HepG2 (cell line): ENCODE data around the gene GLRX5. TPM values are rescaled to one million over a fixed set of nuclear protein-coding genes. Genes with fewer than 3 reads are reported as not detected.
A peak's percentile ranks its signal among the peaks of the same experiment; 100 is the strongest.

Experiments used
- ARID2 ChIP-seq: sonication (generic); formaldehyde crosslinking; IDR thresholded peaks from 2 replicates; pipeline ENCODE4 v1.8.1; 2022; ENCODE audit warnings: mild to moderate bottlenecking, missing genetic modification reagents, borderline replicate concordance
- CBX2 ChIP-seq, 2 experiments: fragments of 200-600 bp in 1 of 2; sonication (generic); formaldehyde crosslinking in 1 of 2; IDR thresholded peaks; 2 replicates each; pipeline versions ENCODE4 v1.7.0 to v1.8.1; 2018 to 2022; ENCODE audit warnings: low read depth in 2 of 2, low read length in 1 of 2, mild to moderate bottlenecking in 1 of 2, missing genetic modification reagents in 1 of 2
- DBP ChIP-seq: sonication (generic); formaldehyde crosslinking; IDR thresholded peaks from 2 replicates; pipeline ENCODE4 v1.4.0; 2020; ENCODE audit warnings: missing genetic modification reagents; ENCODE audit errors: not compliant biosample characterization
- EHMT2 ChIP-seq: fragments of 200-600 bp; sonication (generic); IDR thresholded peaks from 2 replicates; pipeline ENCODE4 v1.7.0; 2017; ENCODE audit warnings: antibody characterized with exemption, low read depth, low read length, borderline replicate concordance
- KMT2B ChIP-seq: IDR thresholded peaks from 2 replicates; pipeline ENCODE4 v1.6.1; 2016; ENCODE audit warnings: missing genetic modification reagents, missing compliant biosample characterization
- MEIS1 ChIP-seq: sonication (generic); formaldehyde crosslinking; IDR thresholded peaks from 2 replicates; pipeline ENCODE4 v1.9.0; 2021; ENCODE audit warnings: mild to moderate bottlenecking, missing genetic modification reagents, moderate library complexity, borderline replicate concordance
- PCBP1 ChIP-seq: fragments of 200-400 bp; formaldehyde crosslinking; IDR thresholded peaks from 2 replicates; pipeline ENCODE4 v1.6.1; 2017; ENCODE audit warnings: mild to moderate bottlenecking, low read depth, low read length, borderline replicate concordance
- POLR2G ChIP-seq: fragments of 200-400 bp; formaldehyde crosslinking; IDR thresholded peaks from 2 replicates; pipeline ENCODE4 v1.6.1; 2018; ENCODE audit warnings: mild to moderate bottlenecking, low read depth, low read length, moderate library complexity
- SETDB1 ChIP-seq: sonication (generic); formaldehyde crosslinking; IDR thresholded peaks from 2 replicates; pipeline ENCODE4 v1.5.1; 2020; ENCODE audit warnings: missing genetic modification reagents, mild to moderate bottlenecking, borderline replicate concordance
- SKI ChIP-seq: fragments of 450-650 bp; IDR thresholded peaks from one replicate; pipeline ENCODE4 v1.6.1; 2018; ENCODE audit warnings: mild to moderate bottlenecking; ENCODE audit not compliant: partially characterized antibody
- SMYD3 ChIP-seq: sonication (generic); formaldehyde crosslinking; IDR thresholded peaks from 2 replicates; pipeline ENCODE4 v1.8.1; 2023; ENCODE audit warnings: mild to moderate bottlenecking, missing genetic modification reagents
- TSC22D2 ChIP-seq: sonication (generic); formaldehyde crosslinking; IDR thresholded peaks from 2 replicates; pipeline ENCODE4 v1.5.1; 2020; ENCODE audit warnings: missing genetic modification reagents, mild to moderate bottlenecking, borderline replicate concordance
- USF2 ChIP-seq, 2 experiments: sonication (generic) in 1 of 2; formaldehyde crosslinking in 1 of 2; IDR thresholded peaks; 2 replicates each; pipeline versions ENCODE4 v1.5.1 to v1.6.1; 2011 to 2020; ENCODE audit warnings: borderline replicate concordance in 1 of 2, low read depth in 1 of 2, low read length in 1 of 2, mild to moderate bottlenecking in 1 of 2, missing genetic modification reagents in 1 of 2, moderate library complexity in 1 of 2
- ZBTB39 ChIP-seq: sonication (generic); formaldehyde crosslinking; IDR thresholded peaks from 2 replicates; pipeline ENCODE4 v1.5.0; 2020; ENCODE audit warnings: missing genetic modification reagents
- ZFAT ChIP-seq: sonication (generic); formaldehyde crosslinking; conservative IDR thresholded peaks from 2 replicates; pipeline ENCODE4 v1.8.1; 2023; ENCODE audit warnings: missing genetic modification reagents, inconsistent platforms
- ZKSCAN1 ChIP-seq: fragments of 150-350 bp; IDR thresholded peaks from 2 replicates; pipeline ENCODE4 v1.6.1; 2014; ENCODE audit warnings: low read length
- ZKSCAN5 ChIP-seq: sonication (generic); formaldehyde crosslinking; IDR thresholded peaks from 2 replicates; pipeline ENCODE4 v1.5.1; 2020; ENCODE audit warnings: mild to moderate bottlenecking, missing genetic modification reagents
- ZNF460 ChIP-seq: sonication (generic); formaldehyde crosslinking; IDR thresholded peaks from 2 replicates; pipeline ENCODE4 v1.5.1; 2020; ENCODE audit warnings: missing genetic modification reagents, mild to moderate bottlenecking, borderline replicate concordance
- ZNF574 ChIP-seq: sonication (generic); formaldehyde crosslinking; IDR thresholded peaks from 2 replicates; pipeline ENCODE4 v1.4.0; 2020; ENCODE audit warnings: missing genetic modification reagents
- ZNF670 ChIP-seq: sonication (generic); formaldehyde crosslinking; IDR thresholded peaks from 2 replicates; pipeline ENCODE4 v1.8.0; 2022; ENCODE audit warnings: mild to moderate bottlenecking, missing genetic modification reagents, borderline replicate concordance
- ZNF883 ChIP-seq: sonication (generic); formaldehyde crosslinking; IDR thresholded peaks from 2 replicates; pipeline ENCODE4 v1.5.1; 2020; ENCODE audit warnings: mild to moderate bottlenecking, missing genetic modification reagents; ENCODE audit errors: not compliant biosample characterization
- polyA plus RNA-seq, 8 experiments: library from polyadenylated mRNA; depleted of rRNA in 3 of 8; stranded (reverse) in 7 of 8; unstranded in 1 of 8; fragments of >200 nt; fragmentation: Illumina TruSeq in 4 of 8; extraction: Trizol in 4 of 8; gene quantifications; 2 replicates each; pipeline versions ENCODE4 v1.2.1 to v1.2.3, GENCODE V29; 2011 to 2016; ENCODE audit warnings: low read depth in 4 of 8, missing spikeins in 1 of 8, mixed read lengths in 1 of 8; ENCODE audit not compliant: insufficient read depth in 1 of 8
- total RNA-seq, 5 experiments: library from RNA; depleted of rRNA; stranded (reverse); fragments of >200 nt; fragmentation: Illumina TruSeq; extraction: Trizol; gene quantifications; 2 replicates each; pipeline ENCODE4 v1.2.3, GENCODE V29; 2016; ENCODE audit warnings: low read depth in 1 of 5

The GLRX5 gene
- total and polyA plus RNA-seq, 2 of the 13 experiments (the other 11 are each of a cell fraction or from before 2014, with no cell fraction given) = 122 to 146 TPM

- no peak for TF ChIP-seq DBP (CRISPR knock-in tag)
- TF ChIP-seq TSC22D2 (CRISPR knock-in tag) = no peak
- peak; percentile 8 for TF ChIP-seq ZNF574 (CRISPR knock-in tag)
- no peak for TF ChIP-seq SKI
- TF ChIP-seq SETDB1 (CRISPR knock-in tag) = no peak
- TF ChIP-seq ZNF670 (CRISPR knock-in tag) = no peak
- TF ChIP-seq PCBP1 = no peak
- TF ChIP-seq KMT2B (CRISPR knock-in tag) = 0 out of 2 replicates have a peak, but pooled peaks have one; percentile 6
- no peak for TF ChIP-seq ZNF460 (CRISPR knock-in tag)
- TF ChIP-seq ZFAT (CRISPR knock-in tag) = no peak
- no peak for TF ChIP-seq ARID2
- TF ChIP-seq ZNF883 = no peak
- TF ChIP-seq ZKSCAN5 (CRISPR knock-in tag) = no peak; the same call in 1 of the 2 replicates
- TF ChIP-seq EHMT2 = no peak
- TF ChIP-seq MEIS1 (CRISPR knock-in tag) = no peak
- peak; percentile 54 for TF ChIP-seq POLR2G
- no peak for TF ChIP-seq ZBTB39
- no peak for TF ChIP-seq USF2 (IDR thresholded peaks at IDR 0.05; ENCODE audit: low read depth, low read length)
- TF ChIP-seq USF2 (CRISPR knock-in tag; IDR thresholded peaks at IDR 0.05; ENCODE audit: borderline replicate concordance) = peak; percentile 42; the same call in 1 of the 2 replicates
- TF ChIP-seq ZKSCAN1 = no peak
- no peak for TF ChIP-seq SMYD3
- no peak for TF ChIP-seq CBX2 (IDR thresholded peaks at IDR 0.05; ENCODE audit: low read depth, low read length)
- no peak for TF ChIP-seq CBX2 (CRISPR knock-in tag; IDR thresholded peaks at IDR 0.05; ENCODE audit: low read depth)
These were observed 10.9 kb upstream of the GLRX5 start (continued) for GRCh38 chr14:95523815-95524448.
